Liver (tissue), 3 donors: ENCODE data around the gene KIF12.
A peak's percentile ranks its signal among the peaks of the same experiment; 100 is the strongest.

Source experiments
- GABPA ChIP-seq, 2 donors: IDR thresholded peaks in 1 of 2; conservative IDR thresholded peaks in 1 of 2; 2 replicates each; pipeline ENCODE4 v1.6.1; 2016; ENCODE audit warnings: antibody characterized with exemption in 2 of 2, mild to moderate bottlenecking in 1 of 2, moderate library complexity in 1 of 2
- JUND ChIP-seq, 2 donors: IDR thresholded peaks; 2 replicates each; pipeline ENCODE4 v1.6.1; 2016; ENCODE audit warnings: antibody characterized with exemption in 2 of 2
- RAD21 ChIP-seq, 2 donors: IDR thresholded peaks; 2 replicates each; pipeline ENCODE4 v1.6.1; 2016; ENCODE audit warnings: antibody characterized with exemption in 2 of 2, mild to moderate bottlenecking in 2 of 2
- RXRA ChIP-seq, 2 donors: IDR thresholded peaks; 2 replicates each; pipeline ENCODE4 v1.6.1; 2017 to 2018; ENCODE audit warnings: antibody characterized with exemption in 2 of 2, mild to moderate bottlenecking in 1 of 2
- SP1 ChIP-seq: IDR thresholded peaks from 2 replicates; pipeline ENCODE4 v1.6.1; 2018; ENCODE audit warnings: antibody characterized with exemption, mild to moderate bottlenecking
- TAF1 ChIP-seq: conservative IDR thresholded peaks from 2 replicates; pipeline ENCODE4 v1.6.1; 2016; ENCODE audit warnings: antibody characterized with exemption, mild to moderate bottlenecking
- YY1 ChIP-seq: IDR thresholded peaks from 2 replicates; pipeline ENCODE4 v1.6.1; 2016; ENCODE audit warnings: antibody characterized with exemption, mild to moderate bottlenecking
- TF ChIP-seq, protein P1 (sequence below): fragments of 150-350 bp; IDR thresholded peaks from 2 replicates; pipeline ENCODE4 v1.5.1; 2017; ENCODE audit warnings: improper control_type of control experiment, low read depth, low read length; ENCODE audit not compliant: missing input control
- TF ChIP-seq, protein P2 (sequence below): IDR thresholded peaks from 2 replicates; pipeline ENCODE4 v1.6.1; 2016; ENCODE audit warnings: antibody characterized with exemption, mild to moderate bottlenecking
- TF ChIP-seq, protein P3 (sequence below): IDR thresholded peaks from 2 replicates; pipeline ENCODE4 v1.6.1; 2016; ENCODE audit warnings: antibody characterized with exemption
- TF ChIP-seq, protein P4 (sequence below): IDR thresholded peaks from 2 replicates; pipeline ENCODE4 v1.6.1; 2016; ENCODE audit warnings: antibody characterized with exemption
- TF ChIP-seq, protein P5 (sequence below): IDR thresholded peaks from 2 replicates; pipeline ENCODE4 v1.6.1; 2016; ENCODE audit warnings: antibody characterized with exemption
- donor health status: healthy.
- donor health status: healthy.

DNA sequence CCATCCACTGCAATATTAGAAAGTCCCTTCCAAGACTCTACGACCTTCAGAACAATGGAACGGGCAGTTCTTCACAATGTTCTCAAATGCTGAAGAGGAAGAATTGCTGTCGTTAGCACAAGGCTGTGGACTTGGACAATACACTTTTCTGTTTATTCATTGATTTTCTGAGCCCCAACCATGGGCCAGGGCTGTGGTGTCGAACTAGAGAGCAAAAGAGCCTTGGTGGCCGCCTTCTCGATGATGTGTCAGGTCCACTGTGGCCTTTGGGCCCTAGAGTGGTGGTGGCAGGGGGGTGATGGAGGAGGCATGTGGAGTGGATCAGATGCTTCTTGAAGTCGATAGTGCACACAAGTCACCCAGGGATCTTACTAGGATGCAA is 18.5 kb upstream of the KIF12 start:
- TF ChIP-seq, protein P1, sequence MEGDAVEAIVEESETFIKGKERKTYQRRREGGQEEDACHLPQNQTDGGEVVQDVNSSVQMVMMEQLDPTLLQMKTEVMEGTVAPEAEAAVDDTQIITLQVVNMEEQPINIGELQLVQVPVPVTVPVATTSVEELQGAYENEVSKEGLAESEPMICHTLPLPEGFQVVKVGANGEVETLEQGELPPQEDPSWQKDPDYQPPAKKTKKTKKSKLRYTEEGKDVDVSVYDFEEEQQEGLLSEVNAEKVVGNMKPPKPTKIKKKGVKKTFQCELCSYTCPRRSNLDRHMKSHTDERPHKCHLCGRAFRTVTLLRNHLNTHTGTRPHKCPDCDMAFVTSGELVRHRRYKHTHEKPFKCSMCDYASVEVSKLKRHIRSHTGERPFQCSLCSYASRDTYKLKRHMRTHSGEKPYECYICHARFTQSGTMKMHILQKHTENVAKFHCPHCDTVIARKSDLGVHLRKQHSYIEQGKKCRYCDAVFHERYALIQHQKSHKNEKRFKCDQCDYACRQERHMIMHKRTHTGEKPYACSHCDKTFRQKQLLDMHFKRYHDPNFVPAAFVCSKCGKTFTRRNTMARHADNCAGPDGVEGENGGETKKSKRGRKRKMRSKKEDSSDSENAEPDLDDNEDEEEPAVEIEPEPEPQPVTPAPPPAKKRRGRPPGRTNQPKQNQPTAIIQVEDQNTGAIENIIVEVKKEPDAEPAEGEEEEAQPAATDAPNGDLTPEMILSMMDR = no peak
- TF ChIP-seq, protein P2, sequence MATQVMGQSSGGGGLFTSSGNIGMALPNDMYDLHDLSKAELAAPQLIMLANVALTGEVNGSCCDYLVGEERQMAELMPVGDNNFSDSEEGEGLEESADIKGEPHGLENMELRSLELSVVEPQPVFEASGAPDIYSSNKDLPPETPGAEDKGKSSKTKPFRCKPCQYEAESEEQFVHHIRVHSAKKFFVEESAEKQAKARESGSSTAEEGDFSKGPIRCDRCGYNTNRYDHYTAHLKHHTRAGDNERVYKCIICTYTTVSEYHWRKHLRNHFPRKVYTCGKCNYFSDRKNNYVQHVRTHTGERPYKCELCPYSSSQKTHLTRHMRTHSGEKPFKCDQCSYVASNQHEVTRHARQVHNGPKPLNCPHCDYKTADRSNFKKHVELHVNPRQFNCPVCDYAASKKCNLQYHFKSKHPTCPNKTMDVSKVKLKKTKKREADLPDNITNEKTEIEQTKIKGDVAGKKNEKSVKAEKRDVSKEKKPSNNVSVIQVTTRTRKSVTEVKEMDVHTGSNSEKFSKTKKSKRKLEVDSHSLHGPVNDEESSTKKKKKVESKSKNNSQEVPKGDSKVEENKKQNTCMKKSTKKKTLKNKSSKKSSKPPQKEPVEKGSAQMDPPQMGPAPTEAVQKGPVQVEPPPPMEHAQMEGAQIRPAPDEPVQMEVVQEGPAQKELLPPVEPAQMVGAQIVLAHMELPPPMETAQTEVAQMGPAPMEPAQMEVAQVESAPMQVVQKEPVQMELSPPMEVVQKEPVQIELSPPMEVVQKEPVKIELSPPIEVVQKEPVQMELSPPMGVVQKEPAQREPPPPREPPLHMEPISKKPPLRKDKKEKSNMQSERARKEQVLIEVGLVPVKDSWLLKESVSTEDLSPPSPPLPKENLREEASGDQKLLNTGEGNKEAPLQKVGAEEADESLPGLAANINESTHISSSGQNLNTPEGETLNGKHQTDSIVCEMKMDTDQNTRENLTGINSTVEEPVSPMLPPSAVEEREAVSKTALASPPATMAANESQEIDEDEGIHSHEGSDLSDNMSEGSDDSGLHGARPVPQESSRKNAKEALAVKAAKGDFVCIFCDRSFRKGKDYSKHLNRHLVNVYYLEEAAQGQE = no peak
- TF ChIP-seq, protein P3, sequence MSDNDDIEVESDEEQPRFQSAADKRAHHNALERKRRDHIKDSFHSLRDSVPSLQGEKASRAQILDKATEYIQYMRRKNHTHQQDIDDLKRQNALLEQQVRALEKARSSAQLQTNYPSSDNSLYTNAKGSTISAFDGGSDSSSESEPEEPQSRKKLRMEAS = no peak
- TF ChIP-seq SP1 = no peak
- TF ChIP-seq, protein P4, sequence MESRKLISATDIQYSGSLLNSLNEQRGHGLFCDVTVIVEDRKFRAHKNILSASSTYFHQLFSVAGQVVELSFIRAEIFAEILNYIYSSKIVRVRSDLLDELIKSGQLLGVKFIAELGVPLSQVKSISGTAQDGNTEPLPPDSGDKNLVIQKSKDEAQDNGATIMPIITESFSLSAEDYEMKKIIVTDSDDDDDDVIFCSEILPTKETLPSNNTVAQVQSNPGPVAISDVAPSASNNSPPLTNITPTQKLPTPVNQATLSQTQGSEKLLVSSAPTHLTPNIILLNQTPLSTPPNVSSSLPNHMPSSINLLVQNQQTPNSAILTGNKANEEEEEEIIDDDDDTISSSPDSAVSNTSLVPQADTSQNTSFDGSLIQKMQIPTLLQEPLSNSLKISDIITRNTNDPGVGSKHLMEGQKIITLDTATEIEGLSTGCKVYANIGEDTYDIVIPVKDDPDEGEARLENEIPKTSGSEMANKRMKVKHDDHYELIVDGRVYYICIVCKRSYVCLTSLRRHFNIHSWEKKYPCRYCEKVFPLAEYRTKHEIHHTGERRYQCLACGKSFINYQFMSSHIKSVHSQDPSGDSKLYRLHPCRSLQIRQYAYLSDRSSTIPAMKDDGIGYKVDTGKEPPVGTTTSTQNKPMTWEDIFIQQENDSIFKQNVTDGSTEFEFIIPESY = no peak
- TF ChIP-seq TAF1 = no peak
- no peak for TF ChIP-seq JUND (IDR thresholded peaks at IDR 0.05)
- TF ChIP-seq YY1 = no peak
- no peak for TF ChIP-seq RAD21 (IDR thresholded peaks at IDR 0.05)
- peak in 1 of 2 donors; percentile 22 for TF ChIP-seq RXRA (IDR thresholded peaks at IDR 0.05)
- TF ChIP-seq, protein P5, sequence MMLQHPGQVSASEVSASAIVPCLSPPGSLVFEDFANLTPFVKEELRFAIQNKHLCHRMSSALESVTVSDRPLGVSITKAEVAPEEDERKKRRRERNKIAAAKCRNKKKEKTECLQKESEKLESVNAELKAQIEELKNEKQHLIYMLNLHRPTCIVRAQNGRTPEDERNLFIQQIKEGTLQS = no peak
- TF ChIP-seq GABPA (IDR thresholded peaks at IDR 0.05 in 1 of 2, conservative IDR thresholded peaks at IDR 0.05 in 1 of 2) = no peak
